Frontal cortex (tissue), 4 donors: ENCODE data around the gene PLAC8. TPM values are rescaled to one million over a fixed set of nuclear protein-coding genes. Genes with fewer than 3 reads are reported as not detected.
"Not testable (repeated sequence)": the region's sequence is repeated elsewhere in the genome, so short reads cannot be mapped to it uniquely, and the experiment has no call there.

Source experiments
- DNase-seq, 2 donors: peaks; one replicate each; pipeline ENCODE4 v3.0.0; 2012; ENCODE audit warnings: low spot score in 2 of 2
- FAIRE-seq: peaks from 2 replicates; lab custom pipeline; 2012; peaks lifted over from hg19 to GRCh38; lab: Jason Lieb, UNC
- total RNA-seq: library from RNA; depleted of rRNA; stranded (reverse); fragments of >200 nt; gene quantifications from one replicate; pipeline ENCODE4 v1.2.3, GENCODE V29; 2014
- donor health status: control.
- donor health status: control.
- donor health status: control.

PLAC8 gene, protein sequence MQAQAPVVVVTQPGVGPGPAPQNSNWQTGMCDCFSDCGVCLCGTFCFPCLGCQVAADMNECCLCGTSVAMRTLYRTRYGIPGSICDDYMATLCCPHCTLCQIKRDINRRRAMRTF
- total RNA-seq: 0.41 TPM

DNA sequence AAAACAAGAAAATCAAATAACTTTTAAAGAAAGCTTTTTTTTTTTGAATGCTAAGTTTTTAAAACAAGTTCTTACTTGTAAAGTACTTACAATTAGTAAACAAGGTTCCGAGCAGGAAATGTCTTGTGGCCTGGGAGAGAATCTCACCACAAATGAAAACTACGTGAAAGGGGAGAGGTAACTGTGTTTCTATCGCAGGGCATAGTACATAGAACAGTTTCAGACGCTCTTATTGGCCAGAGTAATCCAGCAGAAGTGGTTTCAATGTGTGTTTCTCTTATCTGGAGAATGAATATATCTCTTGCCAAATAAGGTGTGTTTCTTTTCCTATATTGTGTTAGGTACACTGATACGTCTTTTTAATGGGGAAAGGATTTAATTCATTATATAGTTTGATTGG, at the start of gene PLAC8:
Gene PLAC8, minus strand, starts transcription at position 154 of the 400 bp plus-strand sequence. CDS start 6,808 bp downstream, outside the sequence.
- DNase-seq (no peak), FAIRE-seq (no peak)

DNA sequence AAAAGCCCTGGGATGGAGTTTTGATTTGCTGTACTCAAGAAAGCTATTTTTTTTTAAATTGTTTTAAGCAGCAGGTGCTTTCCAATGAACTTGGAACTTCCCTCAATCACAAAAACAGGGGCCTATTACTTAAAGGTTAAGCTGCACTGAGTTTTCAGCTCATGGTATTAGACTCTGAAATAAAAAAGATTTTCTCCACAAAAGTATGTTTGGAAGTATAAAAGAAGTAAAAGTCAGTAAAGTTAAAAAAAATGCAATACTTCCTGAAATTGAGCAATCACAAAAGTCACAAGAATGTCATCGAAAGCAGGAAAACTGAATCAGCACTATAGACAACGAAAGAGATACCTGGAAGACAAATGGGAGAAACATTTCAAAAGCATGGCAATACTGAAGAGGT, 38.9 kb upstream of the PLAC8 start:
- FAIRE-seq (no peak), DNase-seq (no peak)

DNA sequence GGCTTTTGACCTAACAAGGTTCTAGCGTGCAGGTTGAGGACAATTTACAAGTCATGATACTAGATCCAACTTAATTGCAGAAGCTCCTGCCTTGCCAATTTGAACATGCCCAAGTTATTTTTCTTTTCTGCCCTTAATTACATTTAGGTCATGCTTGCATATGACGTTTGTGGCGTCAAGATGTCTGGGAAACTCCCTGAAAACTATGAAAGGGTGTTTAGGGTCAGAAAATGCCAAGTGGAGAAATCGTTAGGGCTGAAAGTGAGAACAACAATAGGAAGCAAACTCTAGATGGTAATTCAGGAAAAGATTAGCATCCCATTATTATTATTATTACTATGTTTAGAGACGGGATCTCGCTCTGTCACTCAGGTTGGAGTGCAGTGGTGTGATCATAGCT, 38.2 kb upstream of the PLAC8 start:
- no peak for FAIRE-seq
- DNase-seq: no peak

DNA sequence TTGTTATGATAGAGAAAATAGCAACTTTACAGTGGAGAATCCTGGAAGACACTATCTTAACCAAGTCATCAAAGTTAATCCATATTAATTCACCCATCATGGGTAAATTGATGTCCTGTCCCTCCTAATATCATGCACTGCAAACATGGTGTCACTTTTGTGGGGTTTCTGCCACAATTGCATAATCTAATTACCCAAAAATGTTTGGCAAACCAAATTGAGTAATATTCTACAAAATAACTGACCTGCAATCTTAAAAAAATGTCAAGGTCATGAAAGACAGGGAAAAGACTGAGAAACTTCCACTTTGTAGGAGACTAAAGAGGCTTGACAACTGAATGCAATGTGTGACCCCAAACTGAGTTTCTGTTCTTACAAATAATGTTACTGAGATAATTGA, 37.1 kb upstream of the PLAC8 start:
- FAIRE-seq: no peak
- DNase-seq: no peak

DNA sequence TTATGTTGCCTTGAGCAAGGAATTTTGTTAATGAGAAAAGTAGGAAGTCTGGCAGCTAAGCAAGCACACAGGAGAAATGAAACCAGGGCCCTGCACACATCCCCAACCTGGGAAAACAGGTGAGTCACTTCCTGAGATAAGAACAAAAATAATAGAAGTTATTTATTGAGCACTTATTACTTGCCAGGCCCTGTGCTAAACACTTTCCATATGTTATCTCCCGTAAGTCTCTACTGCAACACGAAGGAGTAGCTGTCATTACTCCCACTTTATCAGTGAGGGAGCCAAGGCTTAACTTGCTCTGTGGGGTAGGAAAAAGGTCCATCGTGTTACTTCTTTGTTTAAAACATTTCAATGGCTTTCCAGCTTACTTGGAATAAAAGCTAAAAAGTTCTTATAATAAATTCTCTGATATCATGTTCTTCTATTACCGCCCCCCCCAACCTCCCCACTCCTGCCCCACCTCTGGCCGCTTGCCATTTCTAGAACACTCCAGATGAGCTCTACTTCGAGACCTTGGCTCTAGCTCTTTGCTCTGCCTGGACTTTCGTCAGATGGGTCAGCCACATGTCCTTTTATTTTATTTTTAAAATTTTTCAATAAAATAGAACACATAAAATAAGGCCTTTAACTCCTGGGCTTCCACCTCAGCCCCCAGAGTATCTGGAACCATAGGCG, 36.3 kb upstream of the PLAC8 start:
- FAIRE-seq: no peak
- no peak for DNase-seq

DNA sequence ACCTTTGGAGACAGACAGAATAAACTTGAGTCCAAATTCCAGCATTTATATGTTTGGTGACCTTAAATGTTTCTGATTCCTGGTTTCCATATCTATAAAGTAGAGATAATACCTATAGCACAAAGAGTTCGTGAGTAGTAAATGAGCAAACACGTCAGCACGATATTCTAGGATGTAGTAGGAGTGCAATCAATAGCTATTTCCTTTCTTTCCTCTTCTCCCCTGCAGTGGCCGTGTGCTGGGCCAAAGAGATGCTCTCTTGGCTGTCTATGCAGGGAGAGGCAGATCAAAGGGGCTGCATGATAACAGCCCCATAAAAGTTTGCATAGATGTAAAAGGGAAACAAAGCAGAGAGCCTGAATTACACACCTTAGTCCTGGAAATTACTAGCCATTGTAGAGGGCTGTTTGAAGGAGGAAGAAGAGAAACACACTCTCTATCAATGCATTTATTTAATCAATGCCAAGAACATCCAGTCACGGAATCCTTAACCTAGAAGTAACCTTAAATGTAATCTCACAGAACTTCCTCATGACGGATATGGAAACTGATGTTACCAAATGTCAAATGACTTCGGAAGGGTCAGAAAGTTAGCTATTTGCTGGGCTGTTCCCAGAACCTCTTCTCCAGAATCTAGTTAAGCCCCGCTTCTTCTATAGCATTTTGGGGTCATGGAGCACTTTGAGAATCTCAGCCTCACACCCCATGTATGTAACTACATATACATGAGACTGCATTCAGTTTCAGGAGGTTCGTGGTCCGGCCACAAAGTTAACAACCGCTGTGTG, 35.5 kb upstream of the PLAC8 start:
- FAIRE-seq (no peak), DNase-seq (no peak)

DNA sequence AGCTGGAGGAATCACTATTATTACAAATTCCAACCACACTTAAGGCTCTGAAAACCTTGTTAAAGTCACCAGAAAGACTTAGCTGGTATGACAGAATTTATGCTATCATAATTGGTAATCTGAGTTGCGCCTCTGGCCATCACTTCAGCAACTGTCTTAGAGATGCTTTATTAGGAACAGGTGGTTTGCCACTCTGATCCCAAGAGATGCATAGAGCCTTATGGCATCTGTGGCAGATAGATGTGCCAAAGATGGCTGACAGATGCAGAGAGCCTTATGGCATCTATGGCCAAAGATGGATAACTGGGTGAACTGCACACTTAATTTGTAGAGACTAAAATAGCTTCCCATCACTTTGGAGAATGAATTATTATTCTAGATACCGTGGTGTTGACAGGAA, 32.3 kb upstream of the PLAC8 start:
- FAIRE-seq: no peak
- DNase-seq: no peak

DNA sequence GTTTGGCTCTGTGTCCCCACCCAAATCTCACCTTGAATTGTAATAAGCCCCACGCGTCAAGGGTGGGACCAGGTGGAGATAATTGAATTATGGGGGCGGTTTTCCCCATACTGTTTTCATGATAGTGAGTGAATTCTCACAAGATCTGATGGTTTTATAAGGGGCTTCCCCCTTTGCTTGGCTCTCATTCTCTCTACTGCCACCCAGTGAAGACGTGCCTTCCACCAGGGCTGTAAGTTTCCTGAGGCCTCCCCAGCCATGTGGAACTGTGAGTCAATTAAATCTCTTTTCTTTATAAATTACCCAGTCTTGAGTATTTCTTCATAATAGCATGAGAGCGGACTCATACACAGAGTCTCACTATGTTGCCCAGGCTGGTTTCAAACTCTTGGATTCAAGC, 31.2 kb upstream of the PLAC8 start:
- FAIRE-seq: not testable (repeated sequence)

DNA sequence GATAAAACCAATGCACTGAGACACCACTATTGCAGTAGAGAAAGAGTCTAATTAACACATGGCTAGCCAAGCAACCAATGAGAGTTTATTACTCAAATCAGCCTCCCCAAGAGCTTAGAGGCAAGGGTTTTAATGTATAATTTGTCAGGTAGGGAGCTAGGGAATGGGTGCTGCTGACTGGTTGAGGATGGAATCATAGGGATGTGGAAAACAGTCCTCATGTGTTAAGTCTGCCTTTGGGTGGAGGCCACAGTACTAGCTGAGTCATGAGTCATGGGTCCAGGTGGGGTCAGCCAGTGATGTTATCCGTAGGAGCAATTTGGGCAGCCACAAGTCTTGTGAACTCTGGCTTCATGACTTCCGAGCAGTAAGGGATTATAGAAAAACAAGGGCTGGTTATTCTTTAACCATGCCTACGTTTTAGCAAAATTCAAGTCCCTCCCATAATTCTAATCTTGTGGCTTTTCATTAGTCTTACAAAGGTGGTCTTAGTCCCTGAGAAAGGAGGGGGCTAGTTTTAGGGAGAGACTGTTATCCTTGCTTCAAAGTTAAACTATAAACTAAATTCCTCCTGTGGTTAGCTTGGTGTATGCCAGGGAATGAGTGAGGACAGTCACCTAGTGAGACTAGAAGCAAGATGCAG, 25.1 kb upstream of the PLAC8 start:
- FAIRE-seq: no peak
- DNase-seq: no peak

More for the DNA sequence above, 31.2 kb upstream of the PLAC8 start:
- not testable (repeated sequence) for DNase-seq

DNA sequence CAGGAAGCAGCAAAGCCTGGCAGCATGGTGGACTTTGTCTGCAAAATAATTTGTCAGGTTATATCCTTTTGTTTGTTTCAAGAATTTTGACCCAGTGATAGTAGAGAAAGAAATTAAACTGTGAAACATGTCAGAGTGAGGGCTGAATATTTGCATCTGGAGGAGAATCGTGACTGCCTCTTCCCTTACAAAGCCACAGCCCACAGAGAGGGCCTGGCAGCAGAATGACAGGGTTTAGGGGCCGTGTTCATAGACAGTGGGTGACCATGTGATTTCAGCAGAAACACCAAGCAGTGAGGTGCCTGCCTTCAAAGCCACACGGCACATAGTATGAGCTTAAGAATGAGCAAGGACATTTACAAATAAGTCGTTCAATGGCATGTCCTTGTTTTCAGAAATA, 24.4 kb upstream of the PLAC8 start:
- FAIRE-seq (no peak), DNase-seq (no peak)

DNA sequence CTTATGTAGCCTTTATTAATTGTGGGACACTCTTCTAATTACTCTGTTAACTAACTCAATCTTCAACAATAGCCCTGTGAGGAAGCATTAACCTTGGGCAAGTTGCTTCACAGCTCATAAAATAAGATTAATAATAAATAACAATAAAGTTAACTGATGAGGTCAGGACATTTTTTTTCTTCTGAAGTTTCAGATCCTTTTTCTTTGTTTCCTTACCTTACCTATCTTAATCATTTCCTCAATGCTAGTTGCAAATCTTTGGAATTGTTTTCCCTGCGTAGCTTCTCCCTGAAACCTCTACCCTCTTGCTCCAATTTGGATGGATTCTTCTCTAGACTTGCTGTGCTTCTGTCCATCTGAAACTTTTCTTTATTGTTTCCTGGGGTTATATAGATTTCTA, 17.5 kb upstream of the PLAC8 start:
- DNase-seq: no peak
- FAIRE-seq: no peak

DNA sequence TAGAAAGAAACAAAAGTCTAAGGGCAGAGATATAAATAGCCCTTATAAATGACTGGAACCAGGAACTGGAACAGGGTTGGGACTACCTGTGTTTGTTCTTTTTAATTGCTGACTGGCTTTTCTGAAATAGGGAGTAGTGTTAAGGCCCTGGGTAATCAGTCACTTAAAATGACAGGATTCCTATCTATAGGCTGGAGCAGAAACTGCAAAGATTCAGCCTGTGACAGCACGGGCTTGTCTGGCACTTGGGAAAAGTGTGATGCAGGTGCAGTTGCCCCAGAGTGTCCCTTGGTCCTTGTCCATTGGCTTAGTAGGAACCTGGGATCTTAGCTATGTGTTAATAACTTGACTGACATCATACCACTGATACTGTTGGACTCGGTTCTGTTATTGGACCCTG, 14.7 kb upstream of the PLAC8 start:
- FAIRE-seq: no peak

DNA sequence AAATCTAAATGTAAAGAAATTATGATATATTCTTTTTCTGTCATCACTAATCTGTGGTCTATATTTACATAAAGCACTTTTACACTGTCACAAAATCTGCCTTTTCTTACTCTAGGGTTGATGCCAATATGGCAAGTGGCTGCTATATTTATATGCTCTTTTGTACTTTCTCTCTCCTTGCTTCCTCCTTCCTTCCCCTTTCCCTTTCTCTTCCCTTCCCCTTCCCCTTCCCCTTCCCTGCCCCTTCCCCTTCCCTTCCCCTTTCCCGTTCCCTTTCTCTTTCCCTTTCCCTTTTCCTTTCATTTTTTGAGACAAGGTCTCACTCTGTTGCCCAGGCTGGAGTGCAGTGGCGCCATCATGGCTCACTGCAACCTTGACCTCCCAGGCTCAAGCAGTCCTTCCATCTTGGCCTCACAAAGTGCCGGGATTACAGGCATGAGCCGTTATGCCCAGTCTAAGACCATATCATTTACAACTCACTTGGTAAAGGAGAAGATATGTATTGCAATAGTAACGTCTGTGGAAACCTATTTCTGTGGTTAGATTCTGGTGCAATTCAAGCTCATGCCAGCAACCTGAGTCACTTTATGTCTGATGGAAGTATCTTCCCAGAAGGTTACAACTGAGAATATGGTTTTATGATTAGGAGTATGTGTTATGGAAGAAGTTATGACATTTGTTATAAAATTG, 13.9 kb upstream of the PLAC8 start:
- DNase-seq (no peak), FAIRE-seq (no peak)

More for the DNA sequence above, 14.7 kb upstream of the PLAC8 start:
- DNase-seq: no peak

DNA sequence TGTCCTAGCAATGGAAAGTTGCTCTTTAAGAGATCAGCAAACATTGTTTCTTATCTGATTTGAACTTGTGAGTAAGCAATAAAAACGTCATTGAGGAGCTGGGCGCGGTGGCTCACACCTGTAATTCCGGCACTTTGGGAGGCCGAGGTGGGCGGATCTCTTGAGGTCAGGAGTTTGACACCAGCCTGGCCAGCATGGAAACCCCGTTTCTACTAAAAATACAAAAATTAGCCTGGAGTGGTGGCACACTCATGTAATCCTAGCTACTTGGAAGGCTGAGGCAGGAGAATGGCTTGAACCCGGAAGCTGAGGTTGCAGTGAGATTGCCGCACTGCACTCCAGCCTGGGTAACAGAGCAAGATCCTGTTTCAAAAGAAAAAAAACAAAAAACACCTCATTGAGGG, 11.2 kb upstream of the PLAC8 start:
- FAIRE-seq: no peak
- no peak for DNase-seq

DNA sequence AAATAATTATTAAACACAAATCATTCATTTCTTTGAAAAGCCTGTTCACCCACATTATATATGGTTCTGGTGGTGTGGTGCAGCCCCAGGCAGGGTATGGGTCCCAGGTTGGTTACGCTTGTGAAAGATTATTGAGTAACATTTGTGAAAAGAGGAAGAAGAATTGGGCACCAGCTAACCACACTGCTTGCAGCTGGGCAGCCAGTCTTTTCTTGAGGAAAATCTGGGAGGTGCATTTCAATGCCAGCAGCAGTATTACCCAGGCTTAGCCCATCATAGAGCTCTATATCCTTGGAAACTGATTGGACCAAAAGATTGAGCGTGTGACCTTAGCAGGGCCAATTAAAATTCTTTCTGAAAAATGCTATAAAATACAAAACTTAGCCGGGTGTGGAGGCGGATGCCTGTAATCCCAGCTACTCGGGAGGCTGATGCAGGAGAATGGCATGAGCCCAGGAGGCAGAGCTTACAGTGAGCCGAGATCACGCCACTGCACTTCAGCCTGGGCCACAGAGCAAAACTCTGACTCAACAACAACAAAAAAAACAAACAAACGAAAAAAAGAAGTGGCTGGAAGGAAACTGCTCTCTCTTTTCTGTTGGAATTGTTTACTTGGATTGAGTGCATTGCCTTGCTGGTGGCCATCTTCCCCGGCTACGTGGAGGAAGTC, 9.7 kb upstream of the PLAC8 start:
- FAIRE-seq (no peak), DNase-seq (no peak)

DNA sequence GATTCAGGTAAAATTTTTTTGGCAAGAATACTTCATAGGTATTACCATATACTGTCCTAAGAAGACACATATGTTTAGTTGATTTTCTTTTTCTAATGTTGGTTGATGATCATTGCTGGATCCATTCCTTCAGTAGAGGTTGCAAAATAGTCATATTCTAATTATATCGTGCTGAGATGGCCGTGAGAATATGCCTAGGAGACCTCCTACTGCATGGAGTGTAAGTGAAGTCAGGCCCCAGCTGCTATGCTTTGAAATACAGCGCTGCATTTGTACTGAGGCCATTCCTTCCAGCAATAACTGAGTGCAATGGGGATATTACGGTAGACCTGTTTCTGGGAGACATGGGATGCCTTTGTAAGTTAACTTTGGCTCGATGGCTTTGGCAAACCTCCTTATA, 6.7 kb upstream of the PLAC8 start:
- no peak for FAIRE-seq
- DNase-seq: no peak

DNA sequence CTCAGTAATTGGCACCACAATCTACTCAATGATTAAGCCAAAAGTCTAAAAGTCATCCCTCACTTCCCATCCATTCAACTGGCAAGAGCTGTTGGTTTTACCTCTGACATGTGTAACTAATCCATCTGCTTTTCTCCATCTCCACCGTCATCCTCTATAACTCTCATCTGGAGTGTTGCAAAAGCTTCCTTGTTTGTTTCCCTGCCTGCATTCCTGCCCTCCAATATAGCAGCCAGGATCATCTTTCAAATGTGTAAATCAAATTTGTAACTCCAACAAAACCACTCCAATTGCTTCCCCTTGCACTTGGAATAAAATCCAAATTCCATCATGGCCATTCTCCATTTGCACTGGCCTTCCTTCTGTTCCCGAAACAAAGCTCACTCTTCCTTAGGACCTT, 4.3 kb upstream of the PLAC8 start:
- DNase-seq (no peak), FAIRE-seq (no peak)

DNA sequence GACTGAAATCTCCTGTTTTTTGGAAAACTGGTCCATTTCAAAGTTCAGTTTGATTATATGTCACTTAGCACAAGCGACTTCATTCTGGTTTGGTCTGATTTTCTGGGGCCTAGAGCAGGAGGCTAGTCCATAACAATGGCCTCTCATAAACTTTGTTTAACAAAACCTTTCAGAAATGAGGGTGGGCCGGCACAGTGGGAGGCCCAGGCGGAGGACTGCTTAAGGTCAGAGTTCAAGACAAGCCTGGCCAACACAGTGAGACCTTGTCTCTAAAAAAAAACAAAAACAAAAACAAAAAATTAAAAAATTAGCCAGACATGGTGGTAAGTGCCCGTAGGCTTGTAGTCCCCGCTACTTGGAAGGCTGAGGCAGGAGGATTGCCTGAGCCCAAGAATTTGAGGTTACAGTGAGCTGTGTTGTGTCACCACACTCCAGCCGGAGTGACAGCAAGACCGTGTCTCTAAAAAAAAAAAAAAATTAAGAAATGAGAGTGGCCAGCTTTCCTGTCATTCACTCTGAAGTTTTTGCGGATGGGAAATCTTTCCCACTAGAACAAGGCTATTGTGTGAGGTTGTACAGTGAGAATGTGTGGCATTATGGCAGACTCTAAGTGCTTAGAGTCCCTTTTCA, 1.2 kb upstream of the PLAC8 start:
- DNase-seq (no peak), FAIRE-seq (no peak)

DNA sequence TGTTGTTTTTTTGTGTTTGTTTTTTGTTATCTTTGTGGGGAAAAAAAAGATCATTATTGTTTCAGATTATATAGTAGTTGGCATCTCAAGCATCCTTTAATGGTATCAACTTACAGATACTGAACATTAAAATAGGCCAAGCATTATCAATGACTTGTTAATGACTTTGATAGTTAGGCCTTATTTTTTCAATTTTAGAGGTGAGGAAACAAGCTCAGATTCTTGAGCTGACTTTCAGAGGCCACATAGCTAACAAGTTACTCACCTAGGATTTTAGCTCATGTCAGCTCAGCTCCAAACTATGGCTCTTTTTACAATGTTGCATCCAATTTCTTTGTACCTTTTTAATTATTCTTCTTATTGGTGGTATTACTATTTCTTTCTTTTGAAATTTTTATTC, 471 bp upstream of the PLAC8 start:
- FAIRE-seq: no peak

More for the DNA sequence above, 471 bp upstream of the PLAC8 start:
- no peak for DNase-seq
